GM19463 (cell line): ENCODE measurements around the gene LYRM9.
"Not testable (repeated sequence)": the region's sequence is repeated elsewhere in the genome, so short reads cannot be mapped to it uniquely, and the experiment has no call there.

Experiments
- ATAC-seq: cut with Tn5 transposase; IDR thresholded peaks from one replicate; pipeline ENCODE4 v1.9.1; 2021; ENCODE audit warnings: mild to moderate bottlenecking, moderate library complexity; ENCODE audit not compliant: unreplicated experiment

The LYRM9 gene

DNA sequence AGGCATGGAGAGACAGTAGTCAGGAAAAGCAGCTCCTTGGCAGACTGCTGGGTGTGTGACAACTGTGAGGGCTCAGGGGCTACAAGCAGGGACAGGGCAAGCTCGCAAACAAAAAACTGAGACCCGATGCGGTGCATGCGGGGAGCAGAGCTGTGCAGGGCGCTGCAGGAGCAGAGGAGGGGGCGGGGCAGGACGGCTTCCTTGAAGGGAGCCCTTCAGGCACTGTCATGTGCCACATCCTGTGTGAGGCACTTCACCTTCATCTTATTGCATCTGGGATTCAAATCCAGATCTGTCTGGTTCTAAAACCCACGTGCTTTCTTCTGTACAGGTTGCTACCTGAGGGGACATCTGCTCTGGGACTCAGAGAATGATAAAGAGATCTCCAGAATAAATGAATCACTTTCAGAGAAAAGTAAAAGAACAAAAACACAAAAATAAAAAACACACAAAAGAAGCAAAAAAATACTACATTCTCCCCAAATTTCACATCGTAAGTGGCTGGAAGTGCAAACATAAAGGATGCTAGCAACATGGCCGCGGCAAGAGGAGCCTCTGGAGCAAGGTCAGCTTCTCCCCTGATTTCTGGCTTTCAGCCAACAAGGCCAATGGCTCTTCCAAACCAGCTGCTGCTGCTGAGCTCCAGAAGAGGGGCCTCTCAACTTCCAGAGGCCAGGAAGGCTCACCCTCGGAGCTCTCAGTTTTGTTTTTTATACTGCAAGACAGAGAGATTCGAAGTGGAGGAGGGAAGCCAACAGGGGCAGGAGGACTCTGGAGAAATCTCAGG is 14.2 kb downstream of the LYRM9 start:
- ATAC-seq: no peak

DNA sequence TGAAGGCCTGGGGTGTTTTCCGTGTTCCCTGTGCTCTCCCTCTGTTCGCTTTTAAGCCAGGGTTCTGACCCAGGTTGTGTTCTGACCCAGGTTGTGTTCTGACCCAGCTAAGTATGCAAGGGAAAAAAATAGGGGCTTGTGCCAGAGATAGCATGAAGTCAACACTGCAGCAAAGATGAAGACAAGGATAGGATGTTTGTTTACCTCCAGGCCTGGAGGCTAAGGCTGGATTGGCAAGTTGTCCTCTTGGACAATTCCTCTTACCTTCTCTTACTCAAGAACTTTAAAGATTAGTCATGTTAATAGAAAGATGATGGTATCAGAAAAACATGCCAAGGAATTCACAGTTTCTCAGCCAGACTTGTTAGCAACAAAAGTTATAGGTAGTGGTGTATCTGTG is 19.4 kb downstream of the LYRM9 start:
- ATAC-seq: no peak

DNA sequence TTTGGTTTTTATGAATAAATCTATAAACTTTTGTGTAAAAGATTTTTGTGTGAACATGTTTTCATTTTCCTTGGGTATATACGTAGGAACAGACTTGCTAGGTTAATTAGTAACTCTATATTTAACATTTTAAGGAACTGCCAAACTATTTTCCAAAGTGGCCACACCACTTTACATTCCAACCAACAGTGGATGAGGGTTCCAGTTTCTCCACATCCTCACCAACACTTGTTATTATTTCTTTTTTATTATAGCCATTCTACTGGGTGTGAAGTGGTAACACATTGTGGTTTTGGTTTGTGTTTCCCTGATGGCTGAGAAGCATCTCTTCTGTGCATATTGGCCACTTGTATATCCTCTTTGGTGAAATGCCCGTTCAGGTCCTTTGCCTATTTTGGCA is 20.0 kb downstream of the LYRM9 start:
- ATAC-seq: no peak

DNA sequence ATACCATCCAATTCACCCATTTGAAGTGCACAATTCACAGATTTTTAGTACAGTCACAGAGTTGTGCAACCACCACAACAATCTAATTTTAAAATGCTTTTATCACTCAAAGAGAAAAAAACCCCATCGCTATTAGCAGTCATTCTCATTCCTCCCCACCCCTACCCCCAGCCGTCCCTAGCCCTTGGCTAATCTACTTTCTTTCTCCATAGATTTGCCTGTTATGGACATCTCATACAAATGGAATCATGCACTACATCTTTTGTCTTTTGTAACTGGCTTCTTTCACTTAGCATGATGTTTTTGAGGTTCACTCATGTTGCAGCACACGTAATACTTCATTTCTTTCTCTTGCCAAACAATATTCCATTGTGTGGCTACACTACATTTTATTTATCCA is 20.4 kb downstream of the LYRM9 start:
- ATAC-seq: no peak

DNA sequence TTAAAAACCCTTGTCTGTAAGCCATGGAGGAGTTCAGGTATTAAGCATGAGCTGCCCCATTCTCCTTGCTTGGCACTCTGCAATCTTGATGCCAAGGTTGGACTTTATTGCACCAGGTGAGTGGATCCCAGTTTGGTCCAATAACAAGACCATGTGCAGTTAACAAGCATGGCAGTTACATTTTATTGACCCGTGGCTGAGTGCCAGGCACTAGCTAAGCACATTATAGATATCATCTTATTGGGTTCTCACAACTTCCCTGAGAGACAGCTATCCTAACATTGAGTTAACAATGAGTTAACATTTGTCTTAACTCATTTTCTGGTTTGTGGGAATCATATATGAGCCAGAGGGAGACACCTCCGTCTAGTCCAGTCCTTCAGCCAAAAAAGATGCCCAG is 21.8 kb downstream of the LYRM9 start:
- no peak for ATAC-seq

DNA sequence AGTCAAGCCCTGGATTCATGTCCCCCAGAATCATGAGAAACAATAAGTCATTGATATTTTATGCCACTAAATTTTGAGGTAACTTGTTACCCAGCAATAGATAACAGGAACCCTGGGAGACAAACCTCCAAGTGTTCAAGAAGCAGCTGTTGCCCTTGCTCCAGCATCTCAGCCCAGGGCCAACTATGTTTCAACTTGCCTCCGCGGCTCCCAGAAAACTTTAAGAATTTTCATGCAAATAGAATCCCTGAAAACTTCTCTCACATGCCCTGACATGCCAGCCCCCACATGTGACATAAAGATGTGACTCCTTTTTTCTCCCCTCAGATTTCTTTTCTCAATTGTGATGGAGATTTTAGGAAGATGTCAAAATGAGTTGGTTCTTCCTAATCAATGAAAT is 22.8 kb downstream of the LYRM9 start:
- no peak for ATAC-seq

DNA sequence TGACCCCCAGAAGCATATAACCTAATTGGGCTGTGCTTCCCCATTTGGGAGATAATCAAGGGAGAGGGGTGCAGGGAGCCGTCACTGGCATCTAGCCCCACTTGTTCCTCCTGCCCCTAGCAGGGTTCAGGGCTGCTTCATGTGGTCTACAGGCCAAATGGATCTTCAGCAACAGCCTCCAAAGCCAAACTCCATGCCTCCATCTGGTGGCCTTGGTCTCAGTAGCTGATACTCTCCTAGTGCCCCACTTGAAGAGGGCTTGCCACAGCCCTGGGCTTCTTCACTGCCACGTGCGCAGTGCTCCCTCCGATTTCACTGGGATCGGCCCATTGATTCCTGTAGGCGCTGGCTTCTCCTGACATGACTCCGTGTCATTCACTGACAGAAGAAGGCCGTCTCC is 24.6 kb downstream of the LYRM9 start:
- ATAC-seq: no peak

DNA sequence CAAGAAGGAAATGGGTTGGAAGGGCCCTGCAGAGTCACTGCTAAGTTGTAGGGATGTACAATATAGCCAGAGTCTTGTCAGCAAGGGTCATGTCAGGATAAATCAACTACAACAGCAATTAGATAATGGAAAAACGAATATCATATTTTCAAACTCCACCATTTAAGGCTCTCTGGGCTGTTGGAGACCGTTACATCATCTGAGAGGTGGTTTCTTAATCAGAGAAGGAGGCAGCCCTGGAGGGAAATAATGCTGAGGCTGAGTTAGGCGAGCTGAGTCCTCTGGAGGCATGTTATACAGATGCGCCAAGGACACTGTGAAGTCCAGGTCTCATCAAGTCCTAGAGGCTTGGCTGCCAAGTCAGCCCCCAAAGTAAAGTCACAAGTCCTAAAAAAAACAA is 30.3 kb downstream of the LYRM9 start:
- no peak for ATAC-seq

DNA sequence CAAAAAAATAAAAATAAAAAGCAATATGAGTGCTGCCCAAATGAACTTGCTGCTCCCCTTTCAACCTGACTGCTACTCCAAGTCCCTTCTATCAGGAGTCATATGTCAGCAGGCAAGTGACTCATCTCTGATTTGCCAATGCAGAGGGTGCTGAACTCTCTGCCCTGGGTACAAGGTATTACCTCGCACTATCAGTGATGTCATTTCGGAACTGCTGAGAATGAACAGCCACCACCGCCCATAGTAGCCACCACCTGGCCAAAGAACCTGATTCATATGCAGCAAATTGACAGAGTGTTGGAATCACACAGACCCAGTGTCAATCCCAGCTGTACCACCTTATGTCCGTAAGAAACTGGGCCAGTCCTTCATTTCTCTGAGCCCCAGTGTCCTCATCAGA is 31.2 kb downstream of the LYRM9 start:
- no peak for ATAC-seq

DNA sequence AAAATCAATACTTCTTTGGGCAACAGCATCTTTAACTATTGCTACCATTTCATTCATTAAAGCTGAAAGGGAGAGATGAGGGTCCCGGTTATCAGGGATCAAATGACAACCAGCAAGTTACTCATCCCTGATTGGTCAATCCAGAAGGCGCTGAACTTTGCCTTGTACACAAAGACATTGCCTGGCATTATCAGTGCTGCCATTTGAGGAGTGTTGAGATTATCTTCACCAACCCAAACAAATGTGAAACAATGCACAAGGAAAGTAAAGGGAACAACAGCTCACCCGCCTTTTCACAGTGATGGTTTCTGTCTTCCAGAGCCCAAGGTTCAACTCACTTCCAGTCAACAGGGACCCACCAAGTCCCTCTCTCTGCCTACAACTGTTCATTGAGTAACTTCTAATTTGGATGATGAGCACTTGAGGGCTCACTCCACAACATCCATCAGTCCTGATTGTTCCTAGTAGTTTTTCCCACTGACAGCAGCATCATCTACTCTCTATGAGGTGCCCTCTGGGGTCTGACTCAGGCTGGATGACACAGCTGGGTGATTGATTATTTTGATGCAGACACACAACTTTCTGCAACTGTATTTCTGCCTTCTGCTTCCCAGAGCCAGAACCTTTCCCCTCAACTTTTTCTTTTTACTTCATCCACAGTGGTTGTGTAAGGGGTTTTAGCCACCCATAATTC is 32.0 kb downstream of the LYRM9 start:
- ATAC-seq: no peak

DNA sequence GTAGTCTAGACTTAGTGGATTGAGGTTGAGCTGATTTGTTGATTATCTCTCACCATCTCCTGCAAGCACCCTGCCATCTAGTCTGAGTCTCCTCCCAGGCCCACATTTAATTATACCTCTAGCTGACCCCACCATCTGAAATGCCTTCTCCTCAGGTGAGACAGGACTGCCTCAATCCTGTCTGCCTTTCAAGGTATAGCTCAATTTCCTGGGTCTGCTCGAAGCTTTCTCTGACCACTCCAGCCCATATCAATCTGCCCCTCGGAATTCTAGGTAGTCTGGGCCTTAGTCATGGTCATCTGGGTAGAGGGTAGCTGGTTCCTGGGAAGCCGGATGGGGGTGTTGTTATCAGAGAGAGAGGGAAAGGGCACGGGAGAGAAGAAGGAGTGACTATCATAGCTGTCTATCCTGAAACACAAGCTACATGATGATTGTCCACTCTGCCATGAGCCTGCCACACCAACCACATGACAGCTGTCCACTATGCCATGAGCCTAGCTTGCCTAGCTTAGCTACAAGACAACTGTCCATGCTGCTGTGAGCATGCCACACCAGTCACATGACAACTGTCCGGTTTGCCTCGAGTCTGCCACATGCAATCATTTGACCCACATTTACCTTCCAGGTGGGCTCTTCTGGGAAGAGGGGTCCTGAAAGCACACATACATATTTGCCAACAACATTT is 34.4 kb downstream of the LYRM9 start:
- no peak for ATAC-seq

DNA sequence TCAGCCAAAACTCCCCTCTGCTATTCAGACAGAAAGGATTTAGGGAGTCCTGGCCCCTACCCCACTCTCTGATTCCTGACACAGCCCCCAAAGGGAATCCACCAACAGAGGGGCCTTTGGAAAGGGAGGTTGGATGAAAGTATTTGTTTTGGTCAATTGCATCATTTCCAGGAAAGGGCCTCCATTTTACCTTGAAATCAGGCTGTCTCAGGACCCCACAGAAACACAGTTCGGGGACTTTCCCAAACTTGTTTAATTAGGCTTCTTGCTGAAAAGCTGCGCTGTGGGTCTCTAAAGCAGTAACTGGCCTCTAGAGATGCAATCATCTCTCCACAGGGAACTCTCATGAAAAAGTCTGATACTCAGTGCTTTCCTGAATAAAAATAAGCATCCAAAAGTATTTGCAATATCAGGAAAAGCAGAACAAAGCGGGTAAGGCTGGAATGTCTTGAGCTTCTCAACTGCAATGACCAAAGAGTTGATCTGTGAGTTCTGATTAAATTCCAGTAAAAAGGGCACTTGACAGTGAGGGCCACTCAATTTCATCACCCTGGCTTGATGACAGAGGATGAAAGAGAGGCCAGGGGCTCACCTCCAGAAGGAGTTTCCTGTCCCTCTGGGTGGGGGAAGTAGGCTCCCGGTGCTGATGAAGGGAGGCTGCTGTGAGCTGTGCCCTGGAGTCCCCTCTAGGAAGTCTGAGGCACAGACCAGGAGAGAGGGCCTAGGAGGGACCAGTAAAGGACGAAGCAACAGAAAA is 36.3 kb downstream of the LYRM9 start:
- no peak for ATAC-seq

DNA sequence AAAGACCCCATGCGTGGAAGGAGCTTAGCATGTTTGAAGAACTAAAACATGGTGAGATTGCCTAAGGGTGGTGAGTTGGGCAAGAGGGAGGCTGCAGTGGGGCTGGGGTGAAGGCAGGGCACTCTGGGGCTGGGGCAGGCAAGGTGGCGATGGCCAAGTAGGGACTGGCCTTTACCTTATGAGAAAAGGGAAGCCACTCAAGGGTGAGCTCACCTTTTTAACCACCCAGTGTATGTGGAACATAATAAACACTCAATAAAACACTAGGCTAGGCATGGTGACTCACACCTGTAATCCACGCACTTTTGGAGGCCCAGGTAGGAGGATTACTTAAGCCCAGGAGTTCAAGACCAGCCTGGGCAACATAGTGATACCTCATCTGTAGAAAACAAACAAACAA is 37.7 kb downstream of the LYRM9 start:
- no peak for ATAC-seq

DNA sequence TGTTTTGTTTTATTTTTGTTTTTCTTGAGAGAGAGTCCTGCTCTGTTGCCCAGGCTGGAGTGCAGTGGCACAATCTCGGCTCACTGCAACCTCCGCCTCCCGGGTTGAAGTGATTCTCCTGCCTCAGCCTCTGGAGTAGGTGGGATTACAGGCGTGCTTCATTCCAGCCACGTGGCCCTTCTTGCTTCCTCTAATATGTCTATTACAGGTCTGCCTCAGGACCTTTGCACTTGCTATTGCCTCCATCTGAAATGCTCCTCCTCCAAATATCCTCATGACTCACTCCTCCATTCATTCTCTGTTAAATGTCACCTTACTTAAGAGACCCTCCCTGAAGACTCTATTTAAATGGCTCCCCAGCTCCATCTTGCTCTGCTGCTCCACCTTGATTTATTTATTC is 39.0 kb downstream of the LYRM9 start:
- no peak for ATAC-seq

DNA sequence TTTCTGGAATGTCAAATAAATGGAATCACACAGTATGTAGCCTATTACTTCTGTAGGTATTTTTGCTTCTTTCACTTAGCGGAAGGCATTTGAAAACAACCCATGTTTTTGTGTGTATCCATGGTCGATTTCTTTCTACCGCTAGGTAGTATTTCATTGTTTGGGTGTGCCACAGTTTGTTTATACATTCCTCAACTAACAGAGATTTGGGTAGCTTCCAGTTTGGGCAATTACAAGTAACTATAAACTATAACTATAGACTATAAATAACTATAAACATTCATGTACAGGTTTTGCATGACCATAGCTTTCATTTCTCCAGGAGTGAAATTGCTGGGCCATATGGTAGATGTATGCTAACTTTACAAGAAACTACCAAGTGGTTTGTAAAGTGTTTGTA is 40.1 kb downstream of the LYRM9 start:
- no peak for ATAC-seq

DNA sequence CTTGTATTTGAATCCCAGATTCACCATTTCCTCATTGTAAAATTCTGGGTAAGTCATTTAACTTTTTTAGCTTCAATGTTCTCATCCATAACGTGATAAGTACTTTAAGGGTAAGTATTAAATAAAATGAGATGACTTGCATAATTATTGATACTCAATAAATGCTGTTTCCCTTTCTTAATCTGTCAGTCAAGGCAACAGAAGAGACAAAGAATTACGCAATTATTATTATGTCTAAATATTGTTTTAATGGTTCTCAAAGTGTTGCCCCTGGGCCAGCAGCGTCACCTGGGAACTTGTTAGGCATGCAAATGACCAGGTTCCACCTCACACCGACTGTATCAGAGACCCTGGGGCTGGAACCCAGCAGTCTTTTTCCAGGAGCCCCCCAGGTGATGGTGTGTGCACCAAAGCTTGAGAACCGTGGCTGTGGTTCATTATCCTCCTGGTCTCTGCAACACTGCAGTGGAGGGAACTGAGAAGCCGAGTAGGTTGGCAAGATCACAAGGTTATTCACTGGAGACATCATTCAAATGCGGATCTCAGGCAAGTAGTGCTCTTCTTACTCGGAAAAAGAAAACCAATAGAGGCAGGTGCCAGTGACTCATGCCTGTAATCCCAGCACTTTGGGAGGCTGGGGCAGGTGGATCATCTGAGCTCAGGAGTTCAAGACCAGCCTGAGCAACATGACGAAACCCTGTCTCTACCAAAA is 43.5 kb downstream of the LYRM9 start:
- no peak for ATAC-seq

DNA sequence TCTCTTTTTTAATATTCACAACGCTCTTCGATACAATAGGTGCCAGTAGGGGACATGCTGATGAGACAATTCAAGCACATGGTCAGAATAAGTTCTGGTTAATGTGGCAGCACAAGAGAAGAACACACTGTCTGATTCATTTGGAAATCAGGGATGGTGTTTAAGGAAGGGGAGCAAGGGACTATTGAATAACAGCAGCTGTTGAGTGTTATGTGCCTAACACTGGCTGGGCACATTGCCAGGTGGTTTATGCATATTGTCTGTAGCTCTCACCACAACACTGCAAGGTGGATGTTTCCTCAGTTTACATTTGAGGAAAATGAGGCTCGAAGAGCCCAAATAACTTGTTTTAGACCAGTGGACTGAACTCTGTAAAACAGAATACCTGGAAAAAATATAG is 44.2 kb downstream of the LYRM9 start:
- ATAC-seq: no peak

DNA sequence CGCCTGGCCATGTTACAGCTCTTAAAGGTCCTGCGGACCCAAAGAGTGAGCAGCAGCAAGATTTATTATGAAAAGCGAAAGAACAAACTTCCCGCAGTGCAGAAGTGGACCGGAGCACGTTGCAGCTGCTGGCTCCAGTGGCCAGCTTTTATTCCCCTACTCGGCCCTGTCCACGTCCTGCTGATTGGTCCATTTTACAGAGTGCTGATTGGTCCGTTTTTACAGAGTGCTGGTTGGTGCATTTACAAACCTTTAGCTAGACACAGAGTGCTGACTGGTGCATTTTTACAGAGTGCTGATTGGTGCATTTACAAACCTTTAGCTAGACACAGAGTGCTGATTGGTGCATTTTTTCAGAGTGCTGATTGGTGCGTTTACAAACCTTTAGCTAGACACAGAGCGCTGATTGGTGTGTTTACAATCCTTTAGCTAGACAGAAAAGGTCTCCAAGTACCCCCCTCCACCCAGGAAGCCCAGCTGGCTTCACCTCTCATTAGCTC is 46.3 kb downstream of the LYRM9 start:
- not testable (repeated sequence) for ATAC-seq

DNA sequence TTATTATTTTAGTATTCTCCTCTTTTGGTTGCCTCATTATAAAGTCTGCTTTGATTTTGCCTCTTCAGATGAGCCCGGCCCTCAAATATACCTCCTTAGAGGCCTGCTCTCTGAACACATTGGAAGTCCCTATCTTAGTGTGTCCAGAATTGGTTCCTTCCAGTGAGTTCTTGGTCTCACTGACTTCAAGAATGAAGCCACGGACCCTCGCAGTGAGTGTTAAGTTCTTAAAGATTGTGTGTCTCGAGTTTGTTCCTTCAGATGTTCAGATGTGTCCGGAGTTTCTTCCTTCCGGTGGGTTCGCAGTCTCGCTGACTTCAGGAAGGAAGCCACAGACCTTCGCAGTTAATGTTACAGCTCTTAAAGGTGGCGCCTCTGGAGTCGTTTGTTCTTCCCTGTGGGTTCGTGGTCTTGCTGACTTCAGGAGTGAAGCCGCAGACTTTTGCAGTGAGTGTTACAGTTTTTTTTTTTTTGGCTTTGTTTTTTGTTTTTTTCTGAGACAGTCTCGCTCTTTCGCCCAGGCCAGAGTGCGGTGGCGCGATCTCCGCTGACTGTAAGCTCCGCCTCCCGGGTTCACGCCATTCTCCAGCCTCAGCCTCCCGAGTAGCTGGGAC is 47.0 kb downstream of the LYRM9 start:
- no peak for ATAC-seq
